RWPE1 (cell line): ENCODE data around the gene ZNF74.

Experiments used
- CTCF ChIA-PET: fragments of 350-600 bp; sonication (Branson Sonifier 250); formaldehyde crosslinking; extraction: SDS; loops from one replicate; lab custom pipeline; 2021; lab: Yijun Ruan, JAX
- POLR2A ChIA-PET: fragments of 400-600 bp; formaldehyde crosslinking; extraction: SDS; loops from one replicate; lab custom pipeline; 2020; ENCODE audit warnings: antibody characterized with exemption; ENCODE audit not compliant: low non-redundant PET; lab: Yijun Ruan, JAX
- DNase-seq: peaks from one replicate; pipeline ENCODE4 v3.0.0; 2012; ENCODE audit warnings: low spot score
- H3K27ac ChIP-seq: fragments of 450-650 bp; 2 replicates; pipeline ENCODE4 v1.5.1; 2017
- CTCF ChIP-seq: fragments of 450-650 bp; conservative IDR thresholded peaks from 2 replicates; pipeline ENCODE4 v1.5.1; 2017; ENCODE audit warnings: low read depth, mild to moderate bottlenecking

ZNF74 gene

DNA sequence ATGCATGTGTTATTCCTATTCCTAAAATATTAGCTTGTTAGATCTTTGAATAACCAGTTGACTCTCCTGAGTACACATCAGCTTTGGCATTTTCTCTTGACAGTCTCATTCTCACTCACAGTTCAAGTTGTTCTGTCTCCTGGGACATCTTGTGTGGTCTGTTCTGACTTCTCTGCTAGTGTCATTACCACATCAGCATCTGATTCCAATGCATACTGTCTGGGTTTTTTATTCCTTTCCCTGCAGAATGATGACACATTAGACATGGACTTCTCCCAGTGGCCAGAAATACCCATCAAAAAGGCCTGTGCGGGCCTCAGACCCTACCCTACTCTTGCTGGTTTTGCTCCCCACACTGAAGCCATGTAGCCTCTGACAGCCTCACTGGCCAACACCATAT, 2.7 kb downstream of the ZNF74 start:
- no peak for TF ChIP-seq CTCF
- ChIA-PET CTCF (no interaction called here), POLR2A (no interaction called here)
- no peak overlapping the region for H3K27ac ChIP-seq
- no peak for DNase-seq

GRCh38 chr22:20397498-20397897, 3.5 kb downstream of the ZNF74 start:
- ChIA-PET POLR2A (no interaction called here), CTCF (no interaction called here)
- DNase-seq, result no peak
- no peak for TF ChIP-seq CTCF
- no peak overlapping the region for H3K27ac ChIP-seq

GRCh38 chr22:20398420-20398819, 4.5 kb downstream of the ZNF74 start:
- ChIA-PET POLR2A (no interaction called here), CTCF (no interaction called here)
- DNase-seq, result no peak
- TF ChIP-seq CTCF, result no peak
- H3K27ac ChIP-seq, result no peak overlapping the region

GRCh38 chr22:20399866-20400605, 6.1 kb downstream of the ZNF74 start:
- POLR2A ChIA-PET, result no interaction called here
- TF ChIP-seq CTCF, result no peak
- DNase-seq, result no peak
- CTCF ChIA-PET, result interaction anchor here (0.7 kb wide), 1 partner anchor 109 kb away, joined by 4 read pairs; no protein-coding TSS in a partner anchor
- no peak overlapping the region for H3K27ac ChIP-seq

- ChIA-PET CTCF (no interaction called here), POLR2A (no interaction called here)
- TF ChIP-seq CTCF, result no peak
- no peak for DNase-seq
- H3K27ac ChIP-seq, result no peak overlapping the region
Measured at GRCh38 chr22:20400606-20401375, 6.8 kb downstream of the ZNF74 start.

- ChIA-PET CTCF (no interaction called here), POLR2A (no interaction called here)
- no peak overlapping the region for H3K27ac ChIP-seq
- no peak for TF ChIP-seq CTCF
- DNase-seq, result no peak
Measured at GRCh38 chr22:20401376-20402014, 7.5 kb downstream of the ZNF74 start.
